ENCODE results near the gene TRERF1.
"Not testable (repeated sequence)": the region's sequence is repeated elsewhere in the genome, so short reads cannot be mapped to it uniquely, and the experiment has no call there.

Gene TRERF1

DNA sequence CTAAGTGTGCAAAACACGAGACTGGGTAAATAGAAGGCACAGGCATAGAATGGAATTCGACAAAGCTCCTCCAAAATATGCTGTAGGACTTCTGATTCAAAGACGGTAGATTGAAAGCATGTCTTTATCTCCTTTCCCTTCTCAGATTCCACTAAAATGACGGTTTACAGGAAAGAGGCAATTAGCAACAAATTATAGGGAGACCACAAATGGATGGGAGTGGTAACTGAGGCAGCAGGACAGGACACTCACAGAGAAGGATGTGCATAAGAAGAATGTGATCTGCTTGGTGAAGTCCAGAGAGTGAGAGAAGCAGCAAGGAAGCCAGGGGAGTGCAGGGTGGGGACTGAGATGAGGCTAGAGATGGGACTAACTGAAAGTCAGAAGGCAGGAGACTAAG lies 120.7 kb downstream of the TRERF1 start:
- TF ChIP-seq, protein P1, sequence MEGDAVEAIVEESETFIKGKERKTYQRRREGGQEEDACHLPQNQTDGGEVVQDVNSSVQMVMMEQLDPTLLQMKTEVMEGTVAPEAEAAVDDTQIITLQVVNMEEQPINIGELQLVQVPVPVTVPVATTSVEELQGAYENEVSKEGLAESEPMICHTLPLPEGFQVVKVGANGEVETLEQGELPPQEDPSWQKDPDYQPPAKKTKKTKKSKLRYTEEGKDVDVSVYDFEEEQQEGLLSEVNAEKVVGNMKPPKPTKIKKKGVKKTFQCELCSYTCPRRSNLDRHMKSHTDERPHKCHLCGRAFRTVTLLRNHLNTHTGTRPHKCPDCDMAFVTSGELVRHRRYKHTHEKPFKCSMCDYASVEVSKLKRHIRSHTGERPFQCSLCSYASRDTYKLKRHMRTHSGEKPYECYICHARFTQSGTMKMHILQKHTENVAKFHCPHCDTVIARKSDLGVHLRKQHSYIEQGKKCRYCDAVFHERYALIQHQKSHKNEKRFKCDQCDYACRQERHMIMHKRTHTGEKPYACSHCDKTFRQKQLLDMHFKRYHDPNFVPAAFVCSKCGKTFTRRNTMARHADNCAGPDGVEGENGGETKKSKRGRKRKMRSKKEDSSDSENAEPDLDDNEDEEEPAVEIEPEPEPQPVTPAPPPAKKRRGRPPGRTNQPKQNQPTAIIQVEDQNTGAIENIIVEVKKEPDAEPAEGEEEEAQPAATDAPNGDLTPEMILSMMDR (IDR thresholded peaks at IDR 0.05; ENCODE audit: unreplicated experiment in 3 of 3) = no peak
- no peaks in the 10 kb centered on the region for H3K36me3 Mint-ChIP-seq (ENCODE audit: low read depth)
- H3K27ac Mint-ChIP-seq = no peak overlapping the region
- H3K9me3 Mint-ChIP-seq = no peaks in the 10 kb centered on the region
- H3K27me3 Mint-ChIP-seq (ENCODE audit: low read depth) = no peaks in the 10 kb centered on the region
- H3K4me3 Mint-ChIP-seq = no peak overlapping the region
- no peaks in the 10 kb centered on the region for H3K4me1 Mint-ChIP-seq

DNA sequence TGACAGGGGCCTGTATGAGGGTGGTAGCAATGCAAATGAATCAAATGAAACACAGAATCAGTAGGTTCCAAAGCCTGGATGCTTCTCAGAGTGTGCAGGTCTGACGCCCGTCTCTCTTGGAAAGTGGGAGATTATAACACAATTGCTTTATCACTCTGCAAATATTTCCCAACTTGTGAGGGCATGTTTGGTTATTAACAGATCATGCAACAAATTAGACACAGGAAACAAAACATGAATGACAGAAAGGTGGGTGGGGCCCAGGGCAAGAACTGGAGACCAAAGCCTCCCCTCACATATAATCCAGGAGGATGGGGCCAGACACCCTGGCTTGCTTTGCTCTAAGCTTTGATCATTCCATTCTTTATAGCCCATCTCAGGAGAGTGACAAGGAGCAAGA lies 125.5 kb downstream of the TRERF1 start:
- H3K4me1 Mint-ChIP-seq = no peaks in the 10 kb centered on the region
- H3K9me3 Mint-ChIP-seq = peaks cover 8% of the 10 kb centered on the region
- no peaks in the 10 kb centered on the region for H3K27me3 Mint-ChIP-seq (ENCODE audit: low read depth)
- no peak overlapping the region for H3K4me3 Mint-ChIP-seq
- H3K36me3 Mint-ChIP-seq (ENCODE audit: low read depth) = no peaks in the 10 kb centered on the region
- TF ChIP-seq, protein P1 (IDR thresholded peaks at IDR 0.05; ENCODE audit: unreplicated experiment in 3 of 3) = no peak
- no peak overlapping the region for H3K27ac Mint-ChIP-seq

DNA sequence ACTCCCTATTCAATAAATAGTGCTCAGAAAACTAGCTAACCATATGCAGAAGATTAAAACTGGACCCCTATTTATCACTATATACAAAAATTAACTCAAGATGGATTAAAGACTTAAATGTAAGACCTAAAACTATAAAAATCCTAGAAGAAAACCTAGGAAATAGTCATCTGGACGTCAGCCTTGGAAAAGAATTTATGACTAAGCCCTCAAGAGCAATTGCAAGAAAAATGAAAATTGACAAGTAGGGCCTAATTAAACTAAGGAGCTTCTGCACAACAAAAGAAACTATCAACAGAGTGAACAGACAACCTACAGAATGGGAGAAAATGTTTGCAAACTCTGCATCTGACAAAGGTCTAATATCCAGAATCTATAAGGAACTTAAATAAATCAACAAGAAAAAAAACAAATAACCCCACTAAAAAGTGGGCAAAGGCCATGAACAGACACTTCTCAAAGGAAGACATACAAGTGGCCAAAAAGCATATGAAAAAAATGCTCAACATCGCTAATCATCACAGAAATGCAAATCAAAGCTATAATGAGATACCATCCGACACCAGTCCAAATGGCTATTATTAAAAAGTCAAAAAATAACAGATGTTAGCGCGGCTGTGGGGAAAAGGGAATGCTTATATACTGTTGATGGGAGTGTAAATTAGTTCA lies 126.9 kb downstream of the TRERF1 start:
- not testable (repeated sequence) for H3K36me3 Mint-ChIP-seq (ENCODE audit: low read depth); H3K9me3 Mint-ChIP-seq; H3K4me1 Mint-ChIP-seq; H3K4me3 Mint-ChIP-seq; H3K27me3 Mint-ChIP-seq (ENCODE audit: low read depth); H3K27ac Mint-ChIP-seq

DNA sequence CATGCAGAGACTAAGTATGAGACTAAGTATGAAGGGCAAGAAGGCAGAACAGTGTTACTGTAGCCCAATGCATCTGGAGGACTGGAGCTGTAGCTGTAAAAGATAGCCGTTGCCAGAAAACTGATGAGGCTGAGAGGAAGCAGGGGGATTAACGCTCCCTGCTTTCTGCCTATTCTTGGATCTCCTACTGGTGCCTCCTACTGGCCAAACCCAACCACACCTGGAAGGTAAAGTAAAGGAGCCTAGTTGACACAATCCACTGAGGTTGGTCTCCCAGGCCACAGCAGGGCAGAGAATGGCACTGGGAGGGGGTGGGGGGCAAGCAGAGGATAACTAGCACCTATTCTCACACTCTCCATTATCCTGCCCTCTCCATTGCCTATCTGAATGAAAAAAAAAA lies 129.1 kb downstream of the TRERF1 start:
- no peaks in the 10 kb centered on the region for H3K4me1 Mint-ChIP-seq
- H3K4me3 Mint-ChIP-seq = no peak overlapping the region
- no peaks in the 10 kb centered on the region for H3K36me3 Mint-ChIP-seq (ENCODE audit: low read depth)
- peaks cover 8% of the 10 kb centered on the region for H3K9me3 Mint-ChIP-seq
- H3K27ac Mint-ChIP-seq = no peak overlapping the region
- no peaks in the 10 kb centered on the region for H3K27me3 Mint-ChIP-seq (ENCODE audit: low read depth)
- TF ChIP-seq, protein P1 (IDR thresholded peaks at IDR 0.05; ENCODE audit: unreplicated experiment in 3 of 3) = no peak

DNA sequence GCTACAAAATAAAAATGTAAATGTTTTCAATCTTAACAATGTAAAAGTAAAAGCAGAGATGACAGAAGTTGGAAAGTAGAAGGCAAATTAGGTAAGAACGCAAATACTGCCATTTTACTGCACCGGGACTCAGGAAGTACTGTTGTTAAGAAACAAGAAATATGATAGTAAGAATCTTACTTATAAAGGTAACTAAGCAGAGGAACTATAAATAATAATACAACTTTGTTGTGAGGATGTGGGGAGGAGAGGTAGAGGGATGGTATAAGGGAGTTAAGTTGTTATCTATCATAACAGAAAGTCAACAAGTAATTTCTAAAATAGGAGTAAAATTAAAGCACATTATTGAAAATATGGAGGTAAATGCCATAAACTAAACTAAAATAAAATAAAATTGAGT lies 129.8 kb downstream of the TRERF1 start:
- no peaks in the 10 kb centered on the region for H3K27me3 Mint-ChIP-seq (ENCODE audit: low read depth)

DNA sequence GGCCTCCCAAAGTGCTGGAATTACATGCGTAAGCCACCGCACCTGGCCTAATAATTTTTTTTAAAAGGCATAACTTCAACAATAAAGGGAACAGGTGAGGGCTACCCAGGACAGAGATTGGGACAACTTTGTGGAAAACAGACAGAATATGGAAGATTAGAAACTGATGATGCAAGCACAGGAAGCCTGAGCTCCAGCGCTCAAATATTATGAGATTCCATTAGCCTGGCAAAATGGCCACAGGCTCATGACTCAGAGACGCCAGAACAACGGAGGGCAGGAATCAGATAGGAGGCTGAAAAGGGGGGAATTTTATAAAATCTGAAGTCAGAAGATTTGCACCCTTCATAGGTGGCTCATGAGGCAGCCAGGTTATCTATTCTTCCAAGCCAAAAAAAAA lies 131.0 kb downstream of the TRERF1 start:
- no peak overlapping the region for H3K4me3 Mint-ChIP-seq

More for the DNA sequence above, 129.8 kb downstream of the TRERF1 start:
- TF ChIP-seq, protein P1 (IDR thresholded peaks at IDR 0.05; ENCODE audit: unreplicated experiment in 3 of 3) = no peak
- H3K4me3 Mint-ChIP-seq = no peak overlapping the region
- H3K36me3 Mint-ChIP-seq (ENCODE audit: low read depth) = no peaks in the 10 kb centered on the region
- peaks cover 8% of the 10 kb centered on the region for H3K9me3 Mint-ChIP-seq
- H3K4me1 Mint-ChIP-seq = peaks cover 2% of the 10 kb centered on the region
- H3K27ac Mint-ChIP-seq = no peak overlapping the region

More for the DNA sequence above, 131.0 kb downstream of the TRERF1 start:
- Mint-ChIP-seq H3K4me1 (peaks cover 8% of the 10 kb centered on the region), H3K36me3 (ENCODE audit: low read depth) (no peaks in the 10 kb centered on the region), H3K9me3 (peaks cover 8% of the 10 kb centered on the region), H3K27me3 (ENCODE audit: low read depth) (no peaks in the 10 kb centered on the region), H3K27ac (no peak overlapping the region)
- TF ChIP-seq, protein P1 (IDR thresholded peaks at IDR 0.05; ENCODE audit: unreplicated experiment in 3 of 3) = no peak

All from nephron (organoid).